ENCODE results near the gene RALGAPB.

DNA sequence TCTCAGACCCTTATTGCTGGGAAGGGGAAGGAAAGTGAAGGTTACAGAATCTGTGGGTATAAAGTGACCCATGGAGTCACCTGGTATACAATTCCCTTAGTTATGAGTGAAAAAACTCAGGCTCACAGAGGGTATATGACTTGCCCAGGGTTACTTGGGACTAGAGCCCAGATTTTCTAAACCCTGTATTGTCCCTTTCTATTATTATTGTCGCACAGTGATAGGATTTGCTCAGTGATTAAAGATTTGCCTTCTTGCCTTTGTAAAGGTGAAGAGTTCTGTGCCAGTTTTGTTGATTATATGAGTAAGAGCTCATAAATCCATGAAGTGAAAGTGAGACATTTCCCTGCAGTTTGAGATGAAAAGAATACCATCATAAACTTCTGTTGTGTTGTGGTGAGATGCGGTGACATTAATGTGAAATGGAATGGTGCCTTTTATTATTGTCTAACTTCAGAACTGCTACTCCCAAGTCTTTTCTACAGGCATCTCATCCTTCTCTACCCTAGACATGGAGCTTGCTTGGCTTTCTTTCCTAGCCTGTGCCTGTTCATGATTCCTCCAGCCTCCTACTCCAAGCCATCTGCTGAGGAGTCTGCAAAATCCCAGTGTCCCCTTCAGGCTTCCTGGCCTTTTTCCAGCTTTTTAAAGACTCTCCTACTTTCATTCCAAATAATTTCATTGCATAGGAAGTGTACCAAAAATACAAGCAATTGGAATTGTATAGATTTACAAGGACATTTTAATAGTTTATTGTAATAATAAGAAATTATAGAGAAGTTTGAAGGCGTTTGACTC is 74.8 kb downstream of the RALGAPB start:
- TF ChIP-seq, protein P1, sequence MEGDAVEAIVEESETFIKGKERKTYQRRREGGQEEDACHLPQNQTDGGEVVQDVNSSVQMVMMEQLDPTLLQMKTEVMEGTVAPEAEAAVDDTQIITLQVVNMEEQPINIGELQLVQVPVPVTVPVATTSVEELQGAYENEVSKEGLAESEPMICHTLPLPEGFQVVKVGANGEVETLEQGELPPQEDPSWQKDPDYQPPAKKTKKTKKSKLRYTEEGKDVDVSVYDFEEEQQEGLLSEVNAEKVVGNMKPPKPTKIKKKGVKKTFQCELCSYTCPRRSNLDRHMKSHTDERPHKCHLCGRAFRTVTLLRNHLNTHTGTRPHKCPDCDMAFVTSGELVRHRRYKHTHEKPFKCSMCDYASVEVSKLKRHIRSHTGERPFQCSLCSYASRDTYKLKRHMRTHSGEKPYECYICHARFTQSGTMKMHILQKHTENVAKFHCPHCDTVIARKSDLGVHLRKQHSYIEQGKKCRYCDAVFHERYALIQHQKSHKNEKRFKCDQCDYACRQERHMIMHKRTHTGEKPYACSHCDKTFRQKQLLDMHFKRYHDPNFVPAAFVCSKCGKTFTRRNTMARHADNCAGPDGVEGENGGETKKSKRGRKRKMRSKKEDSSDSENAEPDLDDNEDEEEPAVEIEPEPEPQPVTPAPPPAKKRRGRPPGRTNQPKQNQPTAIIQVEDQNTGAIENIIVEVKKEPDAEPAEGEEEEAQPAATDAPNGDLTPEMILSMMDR (IDR thresholded peaks at IDR 0.05 in 8 of 11, conservative IDR thresholded peaks at IDR 0.05 in 3 of 11) = no peak
- no peak for TF ChIP-seq POLR2AphosphoS5 (IDR thresholded peaks at IDR 0.05)

Data from spleen (tissue), 7 donors.